Measurements from ENCODE around the gene PFKM.

- TF ChIP-seq POLR2A (IDR thresholded peaks at IDR 0.05; ENCODE audit: low read length) (no peak), GATA1 (IDR thresholded peaks at IDR 0.05; ENCODE audit: low read depth, low read length) (no peak)
Observed at GRCh38 chr12:48165089-48165981, 46.2 kb downstream of the PFKM start.

Data from erythroblast (primary cell).